KMS-11 (cell line): Measurements from ENCODE around the gene MEGF6.

ENCODE experiments used
- H2AFZ ChIP-seq: fragments of 200-600 bp; sonication (generic); 2 replicates; pipeline ENCODE4 v1.6.1; 2016; ENCODE audit warnings: antibody characterized with exemption, mixed run types, low read depth
- H3K27ac ChIP-seq: fragments of 200-600 bp; sonication (generic); 2 replicates; pipeline ENCODE4 v1.6.1; 2016; ENCODE audit warnings: mild to moderate bottlenecking, mixed run types
- H3K27me3 ChIP-seq: fragments of 200-600 bp; sonication (generic); 2 replicates; pipeline ENCODE4 v1.6.1; 2017; ENCODE audit warnings: mild to moderate bottlenecking, low read depth, mixed run types, moderate library complexity; ENCODE audit not compliant: insufficient read depth
- H3K36me3 ChIP-seq: fragments of 200-600 bp; sonication (generic); 2 replicates; pipeline ENCODE4 v1.6.1; 2017; ENCODE audit warnings: mild to moderate bottlenecking, mixed run types; ENCODE audit not compliant: insufficient read depth
- H3K4me1 ChIP-seq: fragments of 200-600 bp; sonication (generic); 2 replicates; pipeline ENCODE4 v1.6.1; 2016; ENCODE audit warnings: mild to moderate bottlenecking, low read depth, mixed run types; ENCODE audit not compliant: poor library complexity, severe bottlenecking
- H3K4me2 ChIP-seq: fragments of 200-600 bp; sonication (generic); 2 replicates; pipeline ENCODE4 v1.7.0; 2016; ENCODE audit warnings: mild to moderate bottlenecking, mixed run types
- H3K4me3 ChIP-seq: fragments of 200-600 bp; sonication (generic); IDR thresholded peaks from 2 replicates; pipeline ENCODE4 v1.6.1; 2017; ENCODE audit warnings: low read depth, low read length, mixed read lengths; ENCODE audit not compliant: insufficient read depth
- H3K79me2 ChIP-seq: fragments of 200-600 bp; sonication (generic); 2 replicates; pipeline ENCODE4 v1.6.1; 2016; ENCODE audit warnings: low read depth, mixed run types; ENCODE audit not compliant: insufficient read depth
- H3K9ac ChIP-seq: fragments of 200-600 bp; sonication (generic); 2 replicates; pipeline ENCODE4 v1.6.1; 2016; ENCODE audit warnings: mild to moderate bottlenecking, mixed run types
- H4K20me1 ChIP-seq: fragments of 200-600 bp; sonication (generic); 2 replicates; pipeline ENCODE4 v1.6.1; 2016; ENCODE audit warnings: mild to moderate bottlenecking, mixed run types; ENCODE audit not compliant: insufficient read depth
- CTCF ChIP-seq: fragments of 200-600 bp; sonication (generic); conservative IDR thresholded peaks from 2 replicates; pipeline ENCODE4 v1.6.1; 2017; ENCODE audit warnings: low read depth, mild to moderate bottlenecking, antibody characterized with exemption, low read length, moderate library complexity, mixed read lengths

Gene MEGF6

GRCh38 chr1:3638027-3638426, 26.7 kb upstream of the MEGF6 start:
- Histone ChIP-seq H3K27me3 (no peaks in the 10 kb centered on the region), H3K27ac (no peak overlapping the region), H3K4me2 (no peak overlapping the region), H3K4me3 (no peak overlapping the region), H4K20me1 (no peaks in the 10 kb centered on the region), H3K4me1 (no peaks in the 10 kb centered on the region), H3K79me2 (no peaks in the 10 kb centered on the region), H3K9ac (no peak overlapping the region), H2AFZ (no peak overlapping the region), H3K36me3 (no peaks in the 10 kb centered on the region)
- TF ChIP-seq CTCF = no peak

GRCh38 chr1:3636531-3636930, 25.2 kb upstream of the MEGF6 start:
- Histone ChIP-seq H3K9ac (no peak overlapping the region), H3K27ac (no peak overlapping the region), H3K4me1 (no peaks in the 10 kb centered on the region), H3K36me3 (no peaks in the 10 kb centered on the region), H2AFZ (no peak overlapping the region), H4K20me1 (no peaks in the 10 kb centered on the region), H3K79me2 (no peaks in the 10 kb centered on the region), H3K4me3 (no peak overlapping the region), H3K4me2 (no peak overlapping the region), H3K27me3 (no peaks in the 10 kb centered on the region)
- no peak for TF ChIP-seq CTCF

GRCh38 chr1:3636080-3636479, 24.8 kb upstream of the MEGF6 start:
- Histone ChIP-seq H3K27ac (no peak overlapping the region), H3K36me3 (no peaks in the 10 kb centered on the region), H3K9ac (no peak overlapping the region), H3K27me3 (no peaks in the 10 kb centered on the region), H4K20me1 (no peaks in the 10 kb centered on the region), H3K4me1 (no peaks in the 10 kb centered on the region), H3K4me3 (no peak overlapping the region), H3K4me2 (no peak overlapping the region), H3K79me2 (no peaks in the 10 kb centered on the region), H2AFZ (no peak overlapping the region)
- no peak for TF ChIP-seq CTCF

- Histone ChIP-seq H3K79me2 (no peaks in the 10 kb centered on the region), H3K36me3 (no peaks in the 10 kb centered on the region), H3K4me2 (no peak overlapping the region), H3K4me1 (no peaks in the 10 kb centered on the region), H3K27me3 (no peaks in the 10 kb centered on the region), H2AFZ (no peak overlapping the region), H3K27ac (no peak overlapping the region), H3K9ac (no peak overlapping the region), H4K20me1 (no peaks in the 10 kb centered on the region), H3K4me3 (no peak overlapping the region)
- no peak for TF ChIP-seq CTCF
Observed at GRCh38 chr1:3634059-3634800, 22.9 kb upstream of the MEGF6 start.
